SK-N-MC (cell line): ENCODE data around the gene CSMD2.

Experiments used
- EZH2 ChIP-seq: fragments of 200-600 bp; sonication (generic); IDR thresholded peaks from one replicate; pipeline ENCODE4 v1.6.1; 2017; ENCODE audit warnings: antibody characterized with exemption
- FOXP2 ChIP-seq: optimal IDR thresholded peaks from 2 replicates; pipeline ENCODE3; 2011; ENCODE audit warnings: mild to moderate bottlenecking, moderate library complexity; ENCODE audit not compliant: insufficient read depth; ENCODE audit errors: extremely low read length, control extremely low read depth
- POLR2AphosphoS5 ChIP-seq: IDR thresholded peaks from 2 replicates; pipeline ENCODE4 v1.6.1; 2012; ENCODE audit warnings: mild to moderate bottlenecking, low read depth, low read length, borderline replicate concordance

GRCh38 chr1:33698361-33699035, 466.5 kb downstream of the CSMD2 start:
- no peak for TF ChIP-seq EZH2
- TF ChIP-seq POLR2AphosphoS5, result no peak
- TF ChIP-seq FOXP2, result no peak
